HepG2 (cell line): ENCODE data around the gene SNAI3. TPM values are rescaled to one million over a fixed set of nuclear protein-coding genes. Genes with fewer than 3 reads are reported as not detected.

Experiments
- AGO1 ChIP-seq: fragments of 200-400 bp; formaldehyde crosslinking; IDR thresholded peaks from 2 replicates; pipeline ENCODE4 v1.6.1; 2017; ENCODE audit warnings: mild to moderate bottlenecking, low read depth, low read length, moderate library complexity; ENCODE audit not compliant: poor library complexity, severe bottlenecking
- CHD4 ChIP-seq: fragments of 200-600 bp; sonication (generic); IDR thresholded peaks from 2 replicates; pipeline ENCODE4 v1.7.0; 2017; ENCODE audit warnings: mild to moderate bottlenecking, low read length, borderline replicate concordance
- CSRNP1 ChIP-seq: sonication (generic); formaldehyde crosslinking; IDR thresholded peaks from 2 replicates; pipeline ENCODE4 v1.8.1; 2023; ENCODE audit warnings: mild to moderate bottlenecking, missing genetic modification reagents
- FOXP1 ChIP-seq, 2 experiments: fragments of 450-650 bp in 1 of 2; IDR thresholded peaks; 2 replicates each; pipeline ENCODE4 v1.6.1; 2017 to 2018; ENCODE audit warnings: antibody characterized with exemption in 1 of 2
- GATAD1 ChIP-seq: IDR thresholded peaks from 2 replicates; pipeline ENCODE4 v1.6.1; 2016; ENCODE audit warnings: missing genetic modification reagents, missing compliant biosample characterization
- NFE2 ChIP-seq: sonication (generic); formaldehyde crosslinking; IDR thresholded peaks from 2 replicates; pipeline ENCODE4 v1.4.0; 2020; ENCODE audit warnings: missing genetic modification reagents
- SAFB2 ChIP-seq: sonication (generic); formaldehyde crosslinking; IDR thresholded peaks from 2 replicates; pipeline ENCODE4 v1.5.1; 2020; ENCODE audit warnings: missing genetic modification reagents, low read depth, mild to moderate bottlenecking, borderline replicate concordance
- SP1 ChIP-seq, 2 experiments: fragments of 450-650 bp in 1 of 2; sonication (generic) in 1 of 2; formaldehyde crosslinking in 1 of 2; IDR thresholded peaks; 2 replicates each; pipeline versions ENCODE4 v1.4.0 to v1.6.1; 2016 to 2020; ENCODE audit warnings: missing genetic modification reagents in 1 of 2
- XBP1 ChIP-seq: sonication (generic); formaldehyde crosslinking; IDR thresholded peaks from 2 replicates; pipeline ENCODE4 v1.5.0; 2020; ENCODE audit warnings: missing genetic modification reagents
- ZNF136 ChIP-seq: sonication (generic); formaldehyde crosslinking; IDR thresholded peaks from 2 replicates; pipeline ENCODE4 v1.8.1; 2022; ENCODE audit warnings: low read depth, mild to moderate bottlenecking, moderate library complexity, missing genetic modification reagents
- ZNF17 ChIP-seq: sonication (generic); formaldehyde crosslinking; IDR thresholded peaks from 2 replicates; pipeline ENCODE4 v1.5.0; 2020; ENCODE audit warnings: mild to moderate bottlenecking, missing genetic modification reagents
- ZNF333 ChIP-seq: sonication (generic); formaldehyde crosslinking; IDR thresholded peaks from 2 replicates; pipeline ENCODE4 v1.4.0; 2020; ENCODE audit warnings: mild to moderate bottlenecking, missing genetic modification reagents, borderline replicate concordance
- ZNF362 ChIP-seq: sonication (generic); formaldehyde crosslinking; IDR thresholded peaks from 2 replicates; pipeline ENCODE4 v1.4.0; 2020; ENCODE audit warnings: missing genetic modification reagents, mild to moderate bottlenecking, borderline replicate concordance
- ZXDC ChIP-seq: sonication (generic); formaldehyde crosslinking; IDR thresholded peaks from 2 replicates; pipeline ENCODE4 v1.5.0; 2020; ENCODE audit warnings: mild to moderate bottlenecking, missing genetic modification reagents
- polyA plus RNA-seq, 8 experiments: library from polyadenylated mRNA; depleted of rRNA in 3 of 8; stranded (reverse) in 7 of 8; unstranded in 1 of 8; fragments of >200 nt; fragmentation: Illumina TruSeq in 4 of 8; extraction: Trizol in 4 of 8; gene quantifications; 2 replicates each; pipeline versions ENCODE4 v1.2.1 to v1.2.3, GENCODE V29; 2011 to 2016; ENCODE audit warnings: low read depth in 4 of 8, missing spikeins in 1 of 8, mixed read lengths in 1 of 8; ENCODE audit not compliant: insufficient read depth in 1 of 8
- total RNA-seq, 5 experiments: library from RNA; depleted of rRNA; stranded (reverse); fragments of >200 nt; fragmentation: Illumina TruSeq; extraction: Trizol; gene quantifications; 2 replicates each; pipeline ENCODE4 v1.2.3, GENCODE V29; 2016; ENCODE audit warnings: low read depth in 1 of 5
- TF ChIP-seq, protein P1 (sequence below): sonication (generic); formaldehyde crosslinking; IDR thresholded peaks from 2 replicates; pipeline ENCODE4 v1.8.1; 2023; ENCODE audit warnings: mild to moderate bottlenecking, missing genetic modification reagents, borderline replicate concordance
- TF ChIP-seq, protein P2 (sequence below): sonication (generic); formaldehyde crosslinking; IDR thresholded peaks from 2 replicates; pipeline ENCODE4 v1.4.0; 2020; ENCODE audit warnings: missing genetic modification reagents
- TF ChIP-seq, protein P3 (sequence below): sonication (generic); formaldehyde crosslinking; IDR thresholded peaks from 2 replicates; pipeline ENCODE4 v1.9.0; 2021; ENCODE audit warnings: missing genetic modification reagents, mild to moderate bottlenecking, borderline replicate concordance

Gene SNAI3
- total and polyA plus RNA-seq, 2 of the 13 experiments (the other 11 are each of a cell fraction or from before 2014, with no cell fraction given), result 0.09 to 0.18 TPM

- no peak for TF ChIP-seq ZNF333 (CRISPR knock-in tag)
- TF ChIP-seq, protein P1, sequence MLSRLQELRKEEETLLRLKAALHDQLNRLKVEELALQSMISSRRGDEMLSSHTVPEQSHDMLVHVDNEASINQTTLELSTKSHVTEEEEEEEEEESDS (CRISPR knock-in tag), result no peak
- no peak; the same call in 1 of the 2 replicates for TF ChIP-seq CSRNP1 (CRISPR knock-in tag)
- TF ChIP-seq, protein P2, sequence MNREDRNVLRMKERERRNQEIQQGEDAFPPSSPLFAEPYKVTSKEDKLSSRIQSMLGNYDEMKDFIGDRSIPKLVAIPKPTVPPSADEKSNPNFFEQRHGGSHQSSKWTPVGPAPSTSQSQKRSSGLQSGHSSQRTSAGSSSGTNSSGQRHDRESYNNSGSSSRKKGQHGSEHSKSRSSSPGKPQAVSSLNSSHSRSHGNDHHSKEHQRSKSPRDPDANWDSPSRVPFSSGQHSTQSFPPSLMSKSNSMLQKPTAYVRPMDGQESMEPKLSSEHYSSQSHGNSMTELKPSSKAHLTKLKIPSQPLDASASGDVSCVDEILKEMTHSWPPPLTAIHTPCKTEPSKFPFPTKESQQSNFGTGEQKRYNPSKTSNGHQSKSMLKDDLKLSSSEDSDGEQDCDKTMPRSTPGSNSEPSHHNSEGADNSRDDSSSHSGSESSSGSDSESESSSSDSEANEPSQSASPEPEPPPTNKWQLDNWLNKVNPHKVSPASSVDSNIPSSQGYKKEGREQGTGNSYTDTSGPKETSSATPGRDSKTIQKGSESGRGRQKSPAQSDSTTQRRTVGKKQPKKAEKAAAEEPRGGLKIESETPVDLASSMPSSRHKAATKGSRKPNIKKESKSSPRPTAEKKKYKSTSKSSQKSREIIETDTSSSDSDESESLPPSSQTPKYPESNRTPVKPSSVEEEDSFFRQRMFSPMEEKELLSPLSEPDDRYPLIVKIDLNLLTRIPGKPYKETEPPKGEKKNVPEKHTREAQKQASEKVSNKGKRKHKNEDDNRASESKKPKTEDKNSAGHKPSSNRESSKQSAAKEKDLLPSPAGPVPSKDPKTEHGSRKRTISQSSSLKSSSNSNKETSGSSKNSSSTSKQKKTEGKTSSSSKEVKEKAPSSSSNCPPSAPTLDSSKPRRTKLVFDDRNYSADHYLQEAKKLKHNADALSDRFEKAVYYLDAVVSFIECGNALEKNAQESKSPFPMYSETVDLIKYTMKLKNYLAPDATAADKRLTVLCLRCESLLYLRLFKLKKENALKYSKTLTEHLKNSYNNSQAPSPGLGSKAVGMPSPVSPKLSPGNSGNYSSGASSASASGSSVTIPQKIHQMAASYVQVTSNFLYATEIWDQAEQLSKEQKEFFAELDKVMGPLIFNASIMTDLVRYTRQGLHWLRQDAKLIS, result no peak
- TF ChIP-seq XBP1, result no peak
- TF ChIP-seq ZNF17, result no peak
- TF ChIP-seq CHD4, result no peak
- no peak for TF ChIP-seq ZXDC (CRISPR knock-in tag)
- no peak for TF ChIP-seq NFE2 (CRISPR knock-in tag)
- peak; percentile 23 for TF ChIP-seq AGO1
- TF ChIP-seq, protein P3, sequence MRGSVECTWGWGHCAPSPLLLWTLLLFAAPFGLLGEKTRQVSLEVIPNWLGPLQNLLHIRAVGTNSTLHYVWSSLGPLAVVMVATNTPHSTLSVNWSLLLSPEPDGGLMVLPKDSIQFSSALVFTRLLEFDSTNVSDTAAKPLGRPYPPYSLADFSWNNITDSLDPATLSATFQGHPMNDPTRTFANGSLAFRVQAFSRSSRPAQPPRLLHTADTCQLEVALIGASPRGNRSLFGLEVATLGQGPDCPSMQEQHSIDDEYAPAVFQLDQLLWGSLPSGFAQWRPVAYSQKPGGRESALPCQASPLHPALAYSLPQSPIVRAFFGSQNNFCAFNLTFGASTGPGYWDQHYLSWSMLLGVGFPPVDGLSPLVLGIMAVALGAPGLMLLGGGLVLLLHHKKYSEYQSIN (CRISPR knock-in tag), result no peak
- TF ChIP-seq ZNF362, result no peak
- TF ChIP-seq SP1 (IDR thresholded peaks at IDR 0.05), result no peak
- TF ChIP-seq SP1 (CRISPR knock-in tag; IDR thresholded peaks at IDR 0.05), result peak; percentile 70
- TF ChIP-seq FOXP1 (IDR thresholded peaks at IDR 0.05), result no peak
- no peak for TF ChIP-seq FOXP1 (CRISPR knock-in tag; IDR thresholded peaks at IDR 0.05)
- no peak for TF ChIP-seq ZNF136 (CRISPR knock-in tag)
- no peak for TF ChIP-seq SAFB2 (CRISPR knock-in tag)
- TF ChIP-seq GATAD1, result no peak
These were observed 46.9 kb downstream of the SNAI3 start (continued) for GRCh38 chr16:88639231-88640038.
